Nephron (organoid): Measurements from ENCODE around the gene EXOSC6.
A peak's percentile ranks its signal among the peaks of the same experiment; 100 is the strongest.
"Not testable (repeated sequence)": the region's sequence is repeated elsewhere in the genome, so short reads cannot be mapped to it uniquely, and the experiment has no call there.

Source experiments
- H3K27ac Mint-ChIP-seq, 3 experiments: 2 replicates each; pipeline ENCODE4 v1.8.0; 2020; ENCODE audit warnings: mixed read lengths in 3 of 3, mild to moderate bottlenecking in 2 of 3, moderate library complexity in 1 of 3
- H3K27me3 Mint-ChIP-seq: 2 replicates; pipeline ENCODE4 v1.8.0; 2021; ENCODE audit warnings: low read depth, mild to moderate bottlenecking, moderate library complexity, mixed read lengths
- H3K36me3 Mint-ChIP-seq: 2 replicates; pipeline ENCODE4 v1.8.0; 2020; ENCODE audit warnings: low read depth, mixed read lengths
- H3K4me1 Mint-ChIP-seq: 2 replicates; pipeline ENCODE4 v1.8.0; 2020; ENCODE audit warnings: mixed read lengths
- H3K4me3 Mint-ChIP-seq, 3 experiments: 2 replicates each; pipeline ENCODE4 v1.8.0; 2020; ENCODE audit warnings: mild to moderate bottlenecking in 3 of 3, mixed read lengths in 3 of 3, moderate library complexity in 2 of 3
- H3K9me3 Mint-ChIP-seq: 2 replicates; pipeline ENCODE4 v1.8.0; 2020; ENCODE audit warnings: mixed read lengths
- TF ChIP-seq, protein P1 (sequence below), 3 experiments: fragments of 200-600 bp; sonication (generic); IDR thresholded peaks; one replicate each; pipeline ENCODE4 v1.5.0; 2021; ENCODE audit warnings: antibody characterized with exemption in 3 of 3; ENCODE audit not compliant: unreplicated experiment in 3 of 3

The EXOSC6 gene

DNA sequence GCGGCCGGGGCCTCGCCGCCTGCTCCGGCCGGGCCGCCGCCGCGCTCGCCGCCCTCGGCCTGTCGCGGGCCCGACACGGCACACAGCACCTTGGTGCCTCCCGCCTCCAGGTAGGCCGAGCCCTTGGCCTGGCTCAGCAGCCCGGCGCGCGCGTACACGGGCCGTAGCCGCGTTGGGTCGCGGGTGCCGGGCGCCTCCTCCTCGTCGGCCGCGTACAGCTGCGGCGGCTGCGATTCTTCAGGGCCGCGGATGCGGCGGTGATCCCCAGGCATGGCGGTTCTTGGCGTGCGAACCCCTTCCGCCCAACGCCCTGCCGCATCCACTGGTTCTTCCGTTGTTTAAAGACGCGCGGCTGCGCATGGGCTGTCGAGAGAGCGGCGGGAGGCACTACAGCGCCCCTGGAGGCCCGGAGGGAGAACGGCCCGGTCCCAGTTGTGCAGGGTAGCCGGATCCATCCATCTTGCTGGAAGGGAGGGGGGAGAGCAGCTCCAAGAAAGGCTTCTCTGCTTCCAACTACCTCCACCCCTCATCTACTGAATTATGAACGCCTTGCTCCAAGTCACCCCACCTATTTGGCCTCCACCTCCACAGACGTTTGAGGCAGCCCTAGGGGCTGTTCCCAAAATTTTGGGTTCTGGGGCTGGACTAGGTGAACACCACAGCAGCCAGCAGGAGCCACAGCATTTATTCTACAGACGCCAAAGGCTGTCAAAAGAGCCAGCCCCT lies at the start of gene EXOSC6:
TSS of gene EXOSC6 (minus strand) at position 312 of the 726 bp plus-strand sequence. CDS start at position 272, 40 bp downstream.
- Mint-ChIP-seq H3K4me1 (peaks cover 7% of the 10 kb centered on the region), H3K27me3 (no peaks in the 10 kb centered on the region), H3K27ac (peak within 1 kb of the TSS; percentile 67 to 92 (median 91)), H3K9me3 (no peaks in the 10 kb centered on the region), H3K4me3 (peak within 1 kb of the TSS; percentile 82 to 92 (median 91)), H3K36me3 (peaks cover 38% of the 10 kb centered on the region)
- TF ChIP-seq, protein P1, sequence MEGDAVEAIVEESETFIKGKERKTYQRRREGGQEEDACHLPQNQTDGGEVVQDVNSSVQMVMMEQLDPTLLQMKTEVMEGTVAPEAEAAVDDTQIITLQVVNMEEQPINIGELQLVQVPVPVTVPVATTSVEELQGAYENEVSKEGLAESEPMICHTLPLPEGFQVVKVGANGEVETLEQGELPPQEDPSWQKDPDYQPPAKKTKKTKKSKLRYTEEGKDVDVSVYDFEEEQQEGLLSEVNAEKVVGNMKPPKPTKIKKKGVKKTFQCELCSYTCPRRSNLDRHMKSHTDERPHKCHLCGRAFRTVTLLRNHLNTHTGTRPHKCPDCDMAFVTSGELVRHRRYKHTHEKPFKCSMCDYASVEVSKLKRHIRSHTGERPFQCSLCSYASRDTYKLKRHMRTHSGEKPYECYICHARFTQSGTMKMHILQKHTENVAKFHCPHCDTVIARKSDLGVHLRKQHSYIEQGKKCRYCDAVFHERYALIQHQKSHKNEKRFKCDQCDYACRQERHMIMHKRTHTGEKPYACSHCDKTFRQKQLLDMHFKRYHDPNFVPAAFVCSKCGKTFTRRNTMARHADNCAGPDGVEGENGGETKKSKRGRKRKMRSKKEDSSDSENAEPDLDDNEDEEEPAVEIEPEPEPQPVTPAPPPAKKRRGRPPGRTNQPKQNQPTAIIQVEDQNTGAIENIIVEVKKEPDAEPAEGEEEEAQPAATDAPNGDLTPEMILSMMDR (IDR thresholded peaks at IDR 0.05; ENCODE audit: unreplicated experiment in 3 of 3) = peak; percentile 94 to 97 (median 96)

DNA sequence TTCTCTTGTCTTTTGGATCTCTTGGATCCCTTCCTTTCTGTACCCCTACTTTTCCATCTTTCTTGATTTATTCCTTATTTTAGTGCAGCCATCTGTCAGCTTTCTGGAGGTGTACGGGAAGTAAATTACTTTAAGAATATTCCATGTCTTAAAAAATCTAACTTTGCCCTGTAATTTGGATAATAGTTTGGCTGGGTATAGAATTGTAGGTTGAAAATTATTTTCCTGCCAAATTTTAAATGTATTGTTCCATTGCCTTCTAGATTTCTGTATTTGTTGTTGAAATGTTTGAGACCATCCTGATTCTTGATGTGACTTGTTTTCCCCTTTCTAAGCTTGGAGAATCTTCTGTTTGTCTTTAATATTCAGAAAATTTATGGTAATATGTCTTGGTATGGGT lies 49.4 kb upstream of the EXOSC6 start:
- H3K27me3 Mint-ChIP-seq = no peaks in the 10 kb centered on the region
- H3K36me3 Mint-ChIP-seq = peaks cover 44% of the 10 kb centered on the region
- peak overlapping the region; percentile 91 to 98 (median 94) for H3K4me3 Mint-ChIP-seq
- TF ChIP-seq, protein P1 (IDR thresholded peaks at IDR 0.05; ENCODE audit: unreplicated experiment in 3 of 3) = no peak
- peaks cover 22% of the 10 kb centered on the region for H3K9me3 Mint-ChIP-seq
- H3K4me1 Mint-ChIP-seq = peaks cover 14% of the 10 kb centered on the region
- peak overlapping the region in 2 of 3 experiments; percentile 14 to 23 for H3K27ac Mint-ChIP-seq

DNA sequence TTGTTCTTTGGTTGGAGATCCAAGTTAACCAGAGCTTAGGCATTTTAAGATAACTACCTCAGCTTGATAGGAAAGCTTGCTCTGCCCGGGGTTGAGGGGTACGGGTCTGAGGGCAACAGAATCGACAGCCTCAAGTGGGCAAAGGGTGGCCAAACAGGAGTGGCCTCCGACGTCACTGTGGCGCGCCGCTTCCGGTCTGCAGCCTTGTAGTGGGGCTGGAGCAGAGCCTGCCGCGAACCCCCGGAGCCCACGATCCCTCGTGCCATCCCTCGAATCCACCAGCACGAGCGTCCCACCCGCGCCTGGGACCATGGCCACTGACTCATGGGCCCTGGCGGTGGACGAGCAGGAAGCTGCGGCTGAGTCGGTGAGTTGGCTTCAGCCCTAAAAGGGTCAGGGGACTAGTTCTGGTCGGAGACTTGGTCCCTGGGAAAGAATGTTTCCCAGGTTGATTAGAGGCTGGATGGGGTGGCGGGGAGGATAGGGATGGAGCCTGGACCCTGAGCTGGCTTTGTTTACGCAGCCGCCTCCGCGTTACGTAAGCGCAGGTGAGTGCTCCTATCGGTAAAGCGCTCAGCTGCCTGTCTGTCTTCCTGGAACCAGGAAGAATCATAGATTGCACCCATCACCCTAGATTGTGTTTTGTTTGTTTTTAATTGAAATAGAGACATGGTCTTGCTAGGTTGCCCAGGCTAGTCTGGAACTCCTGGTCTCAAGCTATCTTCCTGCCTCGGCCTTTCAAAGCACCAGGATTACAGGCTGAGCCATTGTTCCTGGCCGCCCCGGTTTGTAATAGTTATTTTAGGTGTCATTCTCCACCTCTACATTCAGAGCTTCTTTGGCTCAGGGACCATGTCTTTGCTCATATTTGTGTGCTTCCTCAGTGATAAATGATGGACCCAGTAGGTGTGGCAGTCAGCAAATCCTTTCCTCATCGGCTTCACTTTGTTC lies 47.5 kb upstream of the EXOSC6 start, which contains the start of gene DDX19B:
TSS of gene DDX19B (plus strand) at position 199 of the 951 bp plus-strand sequence. CDS start at position 311, 112 bp downstream.
- Mint-ChIP-seq H3K27ac (peak within 1 kb of the TSS; percentile 97 to 98 (median 98)), H3K27me3 (no peaks in the 10 kb centered on the region), H3K4me3 (peak within 1 kb of the TSS; percentile 91 to 98 (median 94)), H3K4me1 (peaks cover 14% of the 10 kb centered on the region), H3K9me3 (peaks cover 18% of the 10 kb centered on the region), H3K36me3 (peaks cover 37% of the 10 kb centered on the region)
- TF ChIP-seq, protein P1 (IDR thresholded peaks at IDR 0.05; ENCODE audit: unreplicated experiment in 3 of 3) = no peak

DNA sequence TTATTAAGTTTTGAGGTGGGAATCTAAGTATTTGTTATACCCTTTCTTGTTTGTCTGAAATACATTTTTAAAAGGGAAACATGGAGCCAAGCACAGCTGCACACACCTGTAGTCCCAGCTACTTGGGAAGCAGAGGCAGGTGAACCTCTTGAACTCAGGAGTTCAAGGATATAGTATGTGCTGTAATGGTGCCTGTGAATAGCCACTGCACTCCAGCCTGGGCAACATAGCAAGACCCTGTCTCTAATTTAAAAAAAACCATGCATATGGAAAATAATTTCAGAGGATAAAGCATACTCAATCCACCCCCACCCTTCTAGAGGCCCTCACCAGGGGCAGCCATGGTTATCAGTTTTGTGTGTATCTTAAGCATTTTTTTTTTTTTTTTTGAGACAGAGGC lies 43.9 kb upstream of the EXOSC6 start:
- Mint-ChIP-seq H3K9me3 (no peaks in the 10 kb centered on the region), H3K4me3 (no peak overlapping the region), H3K27ac (no peak overlapping the region), H3K27me3 (no peaks in the 10 kb centered on the region), H3K4me1 (peaks cover 14% of the 10 kb centered on the region), H3K36me3 (peaks cover 10% of the 10 kb centered on the region)
- TF ChIP-seq, protein P1 (IDR thresholded peaks at IDR 0.05; ENCODE audit: unreplicated experiment in 3 of 3) = no peak

DNA sequence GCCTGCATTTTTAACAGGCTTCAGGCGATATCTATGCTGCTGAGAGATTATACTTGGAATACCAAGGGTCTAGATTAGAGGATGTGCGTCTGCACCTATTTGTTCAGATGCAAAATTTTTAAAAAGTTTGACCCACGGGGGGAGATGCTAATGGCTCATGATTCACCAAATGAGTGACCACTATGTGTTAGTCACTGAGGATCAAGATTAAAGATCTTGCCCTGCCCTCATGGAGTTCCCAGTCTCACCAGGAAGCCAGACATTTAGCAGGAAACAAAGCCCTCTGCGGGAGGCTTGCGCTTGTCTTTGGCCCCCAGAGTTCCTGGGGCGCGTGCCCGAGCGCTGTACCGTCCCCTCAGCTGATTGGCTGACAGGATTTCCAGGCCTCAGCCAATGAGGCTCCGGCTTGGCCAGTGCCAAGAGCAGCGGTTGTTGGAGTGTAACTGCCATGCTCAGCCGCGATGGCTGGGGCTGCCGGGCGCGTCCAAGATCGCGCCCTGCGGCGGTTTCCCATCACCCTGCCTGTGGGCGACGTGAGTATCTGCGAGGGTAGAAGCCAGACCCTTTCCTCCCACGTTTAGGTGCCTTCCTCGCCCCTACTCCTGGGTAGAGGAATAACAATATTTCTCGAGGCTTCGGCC lies 42.8 kb upstream of the EXOSC6 start:
- peaks cover 3% of the 10 kb centered on the region for H3K36me3 Mint-ChIP-seq
- no peaks in the 10 kb centered on the region for H3K27me3 Mint-ChIP-seq
- no peak overlapping the region for H3K27ac Mint-ChIP-seq
- H3K9me3 Mint-ChIP-seq = no peaks in the 10 kb centered on the region
- TF ChIP-seq, protein P1 (IDR thresholded peaks at IDR 0.05; ENCODE audit: unreplicated experiment in 3 of 3) = no peak
- no peak overlapping the region for H3K4me3 Mint-ChIP-seq
- H3K4me1 Mint-ChIP-seq = peaks cover 13% of the 10 kb centered on the region

DNA sequence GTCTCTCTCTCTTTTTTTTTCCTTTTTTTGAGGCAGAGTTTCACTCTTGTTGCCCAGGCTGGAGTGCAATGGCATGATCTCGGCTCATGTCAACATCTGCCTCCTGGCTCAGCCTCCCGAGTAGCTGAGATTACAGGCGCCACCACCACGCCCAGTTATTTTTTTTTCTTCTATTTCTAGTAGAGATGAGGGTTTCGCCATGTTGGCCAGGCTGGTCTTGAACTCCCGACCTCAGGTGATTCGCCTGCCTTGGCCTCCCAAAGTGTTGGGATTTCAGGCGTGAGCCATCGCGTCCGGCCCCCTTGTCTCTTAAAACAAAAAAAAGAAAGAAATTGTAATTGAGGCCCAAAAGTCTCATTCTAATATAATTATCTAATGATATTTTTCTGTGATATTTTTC lies 40.4 kb upstream of the EXOSC6 start:
- H3K27ac Mint-ChIP-seq, H3K9me3 Mint-ChIP-seq, H3K27me3 Mint-ChIP-seq, H3K4me3 Mint-ChIP-seq, H3K36me3 Mint-ChIP-seq: not testable (repeated sequence)
- peaks cover 16% of the 10 kb centered on the region for H3K4me1 Mint-ChIP-seq
